ENCODE measurements around the gene SLC39A7.

- TF ChIP-seq CTCF (conservative IDR thresholded peaks at IDR 0.05; ENCODE audit: low read length) (no peak), EZH2phosphoT487 (IDR thresholded peaks at IDR 0.05; ENCODE audit: borderline replicate concordance) (no peak)
Observed at GRCh38 chr6:33237741-33238140, 37.1 kb downstream of the SLC39A7 start.

All from Loucy (cell line).